Activated T-cell treated with anti-CD3 and anti-CD28 coated beads, Interleukin-2, amount 50 U/mL, for 4 hours (primary cell): ENCODE measurements around the gene CDKAL1. TPM values are rescaled to one million over a fixed set of nuclear protein-coding genes. Genes with fewer than 3 reads are reported as not detected.

Experiments
- ATAC-seq, 2 donors: fragments of 200-7000 bp; cut with Tn5 transposase; one replicate each; pipeline ENCODE4 v1.10.0; 2021
- DNase-seq: peaks from one replicate; pipeline ENCODE4 v3.0.0-alpha.2; 2020
- H3K27me3 Mint-ChIP-seq: one replicate; pipeline ENCODE4 v1.8.0; 2021; ENCODE audit warnings: low read depth, mixed read lengths
- H3K36me3 Mint-ChIP-seq: one replicate; pipeline ENCODE4 v1.8.0; 2022; ENCODE audit warnings: mixed read lengths; ENCODE audit not compliant: insufficient read depth
- H3K4me1 Mint-ChIP-seq: one replicate; pipeline ENCODE4 v1.8.0; 2021; ENCODE audit warnings: low read depth, mixed read lengths
- H3K4me3 Mint-ChIP-seq: one replicate; pipeline ENCODE4 v1.8.0; 2021; ENCODE audit warnings: mild to moderate bottlenecking, moderate library complexity, mixed read lengths
- H3K9me3 Mint-ChIP-seq: one replicate; pipeline ENCODE4 v1.8.0; 2021; ENCODE audit warnings: mixed read lengths
- total RNA-seq, 3 donors: library from RNA; stranded (reverse); gene quantifications; one replicate each; pipeline ENCODE4 v1.2.1, GENCODE V29; 2021

The CDKAL1 gene
- total RNA-seq, 3 donors from 2014 or later, result 23.2 to 26.0 (median 23.6) TPM

- Mint-ChIP-seq H3K4me1 (peaks cover 10% of the 10 kb centered on the region), H3K4me3 (no peak overlapping the region), H3K9me3 (peaks cover 55% of the 10 kb centered on the region), H3K27me3 (no peaks in the 10 kb centered on the region), H3K36me3 (peaks cover 55% of the 10 kb centered on the region)
- DNase-seq (no peak), ATAC-seq (no peak)
Observed at GRCh38 chr6:20882014-20882413, 347.8 kb downstream of the CDKAL1 start.

- H3K9me3 Mint-ChIP-seq, result peaks cover 61% of the 10 kb centered on the region
Observed at GRCh38 chr6:20885076-20885475, 350.8 kb downstream of the CDKAL1 start.

GRCh38 chr6:20891161-20891560 lies 356.9 kb downstream of the CDKAL1 start:
- H3K9me3 Mint-ChIP-seq, result peaks cover 21% of the 10 kb centered on the region
- H3K4me3 Mint-ChIP-seq, result no peak overlapping the region
- peaks cover 26% of the 10 kb centered on the region for H3K36me3 Mint-ChIP-seq
- H3K4me1 Mint-ChIP-seq, result no peaks in the 10 kb centered on the region
- ATAC-seq, result no peak
- DNase-seq, result no peak
- no peaks in the 10 kb centered on the region for H3K27me3 Mint-ChIP-seq

More at GRCh38 chr6:20885076-20885475, 350.8 kb downstream of the CDKAL1 start:
- DNase-seq (no peak), ATAC-seq (no peak)
- H3K4me1 Mint-ChIP-seq, result no peaks in the 10 kb centered on the region
- no peaks in the 10 kb centered on the region for H3K27me3 Mint-ChIP-seq
- H3K4me3 Mint-ChIP-seq, result no peak overlapping the region
- H3K36me3 Mint-ChIP-seq, result peaks cover 51% of the 10 kb centered on the region

- Mint-ChIP-seq H3K27me3 (no peaks in the 10 kb centered on the region), H3K4me3 (no peak overlapping the region), H3K9me3 (peaks cover 11% of the 10 kb centered on the region), H3K36me3 (peaks cover 31% of the 10 kb centered on the region), H3K4me1 (no peaks in the 10 kb centered on the region)
- DNase-seq (no peak), ATAC-seq (no peak)
Observed at GRCh38 chr6:20892365-20892764, 358.1 kb downstream of the CDKAL1 start.

GRCh38 chr6:20893412-20893811 lies 359.2 kb downstream of the CDKAL1 start:
- H3K9me3 Mint-ChIP-seq, result peaks cover 7% of the 10 kb centered on the region
- no peaks in the 10 kb centered on the region for H3K4me1 Mint-ChIP-seq
- DNase-seq, result no peak
- no peak for ATAC-seq
- H3K4me3 Mint-ChIP-seq, result no peak overlapping the region
- no peaks in the 10 kb centered on the region for H3K27me3 Mint-ChIP-seq
- H3K36me3 Mint-ChIP-seq, result peaks cover 32% of the 10 kb centered on the region

- ATAC-seq, result no peak
- no peaks in the 10 kb centered on the region for H3K4me1 Mint-ChIP-seq
- no peak for DNase-seq
- peaks cover 45% of the 10 kb centered on the region for H3K36me3 Mint-ChIP-seq
- H3K9me3 Mint-ChIP-seq, result peaks cover 19% of the 10 kb centered on the region
- H3K27me3 Mint-ChIP-seq, result no peaks in the 10 kb centered on the region
- no peak overlapping the region for H3K4me3 Mint-ChIP-seq
Observed at GRCh38 chr6:20900389-20901160, 366.3 kb downstream of the CDKAL1 start.

- H3K27me3 Mint-ChIP-seq, result no peaks in the 10 kb centered on the region
- peaks cover 35% of the 10 kb centered on the region for H3K36me3 Mint-ChIP-seq
- H3K4me1 Mint-ChIP-seq, result no peaks in the 10 kb centered on the region
- ATAC-seq (no peak), DNase-seq (no peak)
- H3K9me3 Mint-ChIP-seq, result peaks cover 19% of the 10 kb centered on the region
- no peak overlapping the region for H3K4me3 Mint-ChIP-seq
Observed at GRCh38 chr6:20905377-20905776, 371.1 kb downstream of the CDKAL1 start.

- no peak for ATAC-seq
- H3K36me3 Mint-ChIP-seq, result peaks cover 28% of the 10 kb centered on the region
- no peak for DNase-seq
- H3K9me3 Mint-ChIP-seq, result peaks cover 16% of the 10 kb centered on the region
- H3K4me3 Mint-ChIP-seq, result no peak overlapping the region
- H3K4me1 Mint-ChIP-seq, result no peaks in the 10 kb centered on the region
- H3K27me3 Mint-ChIP-seq, result no peaks in the 10 kb centered on the region
Observed at GRCh38 chr6:20906945-20907344, 372.7 kb downstream of the CDKAL1 start.

GRCh38 chr6:20907486-20908071 lies 373.3 kb downstream of the CDKAL1 start:
- Mint-ChIP-seq H3K4me3 (no peak overlapping the region), H3K4me1 (no peaks in the 10 kb centered on the region), H3K9me3 (peaks cover 15% of the 10 kb centered on the region), H3K36me3 (peaks cover 27% of the 10 kb centered on the region), H3K27me3 (no peaks in the 10 kb centered on the region)
- no peak for ATAC-seq
- no peak for DNase-seq

- H3K36me3 Mint-ChIP-seq, result peaks cover 26% of the 10 kb centered on the region
- H3K4me1 Mint-ChIP-seq, result no peaks in the 10 kb centered on the region
- no peak overlapping the region for H3K4me3 Mint-ChIP-seq
- H3K9me3 Mint-ChIP-seq, result peaks cover 9% of the 10 kb centered on the region
- H3K27me3 Mint-ChIP-seq, result no peaks in the 10 kb centered on the region
- ATAC-seq (no peak), DNase-seq (no peak)
Observed at GRCh38 chr6:20909621-20910020, 375.4 kb downstream of the CDKAL1 start.

GRCh38 chr6:20911712-20912111 lies 377.5 kb downstream of the CDKAL1 start:
- Mint-ChIP-seq H3K27me3 (no peaks in the 10 kb centered on the region), H3K9me3 (peaks cover 16% of the 10 kb centered on the region), H3K4me1 (no peaks in the 10 kb centered on the region), H3K4me3 (no peak overlapping the region), H3K36me3 (peaks cover 34% of the 10 kb centered on the region)
- ATAC-seq, result no peak
- no peak for DNase-seq

- no peak for DNase-seq
- Mint-ChIP-seq H3K36me3 (peaks cover 34% of the 10 kb centered on the region), H3K4me3 (no peak overlapping the region), H3K9me3 (peaks cover 16% of the 10 kb centered on the region), H3K4me1 (peaks cover 10% of the 10 kb centered on the region), H3K27me3 (no peaks in the 10 kb centered on the region)
- ATAC-seq, result no peak
Observed at GRCh38 chr6:20915156-20915555, 380.9 kb downstream of the CDKAL1 start.

GRCh38 chr6:20915626-20916025 lies 381.4 kb downstream of the CDKAL1 start:
- Mint-ChIP-seq H3K9me3 (peaks cover 16% of the 10 kb centered on the region), H3K36me3 (peaks cover 34% of the 10 kb centered on the region), H3K4me3 (no peak overlapping the region), H3K27me3 (no peaks in the 10 kb centered on the region), H3K4me1 (peaks cover 10% of the 10 kb centered on the region)
- DNase-seq (no peak), ATAC-seq (no peak)

- ATAC-seq (no peak), DNase-seq (no peak)
- Mint-ChIP-seq H3K36me3 (peaks cover 34% of the 10 kb centered on the region), H3K27me3 (no peaks in the 10 kb centered on the region), H3K4me1 (peaks cover 10% of the 10 kb centered on the region), H3K4me3 (no peak overlapping the region), H3K9me3 (peaks cover 16% of the 10 kb centered on the region)
Observed at GRCh38 chr6:20916086-20916485, 381.8 kb downstream of the CDKAL1 start.

- Mint-ChIP-seq H3K4me3 (no peak overlapping the region), H3K9me3 (peaks cover 16% of the 10 kb centered on the region), H3K27me3 (no peaks in the 10 kb centered on the region), H3K36me3 (peaks cover 30% of the 10 kb centered on the region), H3K4me1 (peaks cover 10% of the 10 kb centered on the region)
- DNase-seq, result no peak
- ATAC-seq, result no peak
Observed at GRCh38 chr6:20918868-20919267, 384.6 kb downstream of the CDKAL1 start.
